ENCODE measurements around the gene C10orf143.

The C10orf143 gene

DNA sequence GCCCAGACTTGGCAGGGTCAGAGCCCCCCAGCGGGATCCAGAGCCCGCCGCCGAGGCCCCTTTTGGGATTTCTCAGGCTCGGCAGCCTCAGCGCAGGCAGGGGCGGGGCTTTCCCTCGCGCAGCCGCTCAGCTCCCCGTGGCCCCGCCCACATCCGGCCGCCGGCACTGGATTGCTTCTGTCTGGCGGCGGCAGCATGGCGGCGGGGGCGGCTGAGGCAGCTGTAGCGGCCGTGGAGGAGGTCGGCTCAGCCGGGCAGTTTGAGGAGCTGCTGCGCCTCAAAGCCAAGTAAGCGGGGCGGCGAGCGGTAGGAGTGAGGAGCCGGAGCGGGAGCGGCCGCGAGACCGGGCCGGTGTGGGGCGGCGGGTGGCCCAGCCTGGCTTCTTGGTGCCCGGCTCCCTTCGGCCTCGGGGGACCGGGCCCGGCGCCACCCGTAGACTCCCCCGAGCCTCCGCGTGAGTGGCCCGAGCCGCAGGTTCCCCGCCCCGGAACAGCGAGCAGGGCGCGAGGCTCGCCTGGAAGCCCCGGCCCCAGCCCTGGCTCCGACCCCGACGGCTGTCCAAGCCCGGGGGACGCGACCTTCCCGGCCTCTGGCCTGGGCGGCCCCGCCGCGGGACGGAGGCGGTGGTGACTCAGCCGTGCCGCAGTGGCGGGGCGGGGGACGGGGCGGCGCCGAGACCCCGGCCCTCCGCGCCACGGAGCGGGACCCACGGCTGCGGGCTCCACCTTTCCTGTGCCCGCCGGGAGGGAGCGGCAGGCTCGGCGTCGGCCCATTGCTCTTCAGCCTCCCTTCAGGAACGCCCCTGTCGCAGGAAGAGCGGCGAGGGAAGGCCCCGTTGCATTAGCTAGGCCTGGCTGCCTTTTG is 25.8 kb upstream of the C10orf143 start, which contains the start of gene GLRX3 (continued):
- TF ChIP-seq KLF17 (tag by site-specific recombination; IDR thresholded peaks at IDR 0.05) (peak; percentile 56; the same call in 1 of the 2 replicates), ZNF121 (tag by site-specific recombination; IDR thresholded peaks at IDR 0.05) (no peak), ZNF654 (tag by site-specific recombination; IDR thresholded peaks at IDR 0.05; ENCODE audit: low read depth) (no peak), MYNN (tag by site-specific recombination; IDR thresholded peaks at IDR 0.05; ENCODE audit: borderline replicate concordance) (no peak), ZBTB17 (tag by site-specific recombination; IDR thresholded peaks at IDR 0.05) (peak; percentile 94), ZIC2 (tag by site-specific recombination; IDR thresholded peaks at IDR 0.05) (peak; percentile 67), ZNF514 (tag by site-specific recombination; IDR thresholded peaks at IDR 0.05) (no peak), PBX3 (CRISPR knock-in tag; IDR thresholded peaks at IDR 0.05) (0 out of 2 replicates have a peak, but pooled peaks have one; percentile 5), MZF1 (tag by site-specific recombination; IDR thresholded peaks at IDR 0.05; ENCODE audit: borderline replicate concordance) (no peak), ZNF626 (tag by site-specific recombination; IDR thresholded peaks at IDR 0.05) (no peak), HOXC10 (CRISPR knock-in tag; IDR thresholded peaks at IDR 0.05) (no peak), KLF16 (tag by site-specific recombination; IDR thresholded peaks at IDR 0.05) (peak; percentile 53; the same call in 1 of the 2 replicates), ZNF398 (tag by site-specific recombination; IDR thresholded peaks at IDR 0.05) (no peak), ZNF184 (tag by site-specific recombination; IDR thresholded peaks at IDR 0.05) (no peak), ZNF266 (tag by site-specific recombination; IDR thresholded peaks at IDR 0.05; ENCODE audit: low read depth) (no peak), OSR2 (tag by site-specific recombination; IDR thresholded peaks at IDR 0.05) (no peak), ZNF660 (tag by site-specific recombination; IDR thresholded peaks at IDR 0.05) (peak; percentile 66), ZNF274 (IDR thresholded peaks at IDR 0.05; ENCODE audit: low read length) (no peak), ZNF274 (tag by site-specific recombination; IDR thresholded peaks at IDR 0.05; ENCODE audit: borderline replicate concordance) (no peak), CTCF (tag by site-specific recombination; IDR thresholded peaks at IDR 0.05) (peak; percentile 46; the same call in 1 of the 2 replicates), ZNF529 (tag by site-specific recombination; IDR thresholded peaks at IDR 0.05; ENCODE audit: insufficient replicate concordance) (no peak), ZNF777 (tag by site-specific recombination; IDR thresholded peaks at IDR 0.05; ENCODE audit: borderline replicate concordance) (no peak), SCRT2 (tag by site-specific recombination; IDR thresholded peaks at IDR 0.05) (no peak), HOXD13 (CRISPR knock-in tag; IDR thresholded peaks at IDR 0.05; ENCODE audit: borderline replicate concordance) (no peak), ZNF311 (tag by site-specific recombination; IDR thresholded peaks at IDR 0.05; ENCODE audit: borderline replicate concordance) (no peak), ZNF394 (tag by site-specific recombination; IDR thresholded peaks at IDR 0.05; ENCODE audit: borderline replicate concordance) (no peak), BCL6B (tag by site-specific recombination; IDR thresholded peaks at IDR 0.05) (no peak)
- TF ChIP-seq, protein P1, sequence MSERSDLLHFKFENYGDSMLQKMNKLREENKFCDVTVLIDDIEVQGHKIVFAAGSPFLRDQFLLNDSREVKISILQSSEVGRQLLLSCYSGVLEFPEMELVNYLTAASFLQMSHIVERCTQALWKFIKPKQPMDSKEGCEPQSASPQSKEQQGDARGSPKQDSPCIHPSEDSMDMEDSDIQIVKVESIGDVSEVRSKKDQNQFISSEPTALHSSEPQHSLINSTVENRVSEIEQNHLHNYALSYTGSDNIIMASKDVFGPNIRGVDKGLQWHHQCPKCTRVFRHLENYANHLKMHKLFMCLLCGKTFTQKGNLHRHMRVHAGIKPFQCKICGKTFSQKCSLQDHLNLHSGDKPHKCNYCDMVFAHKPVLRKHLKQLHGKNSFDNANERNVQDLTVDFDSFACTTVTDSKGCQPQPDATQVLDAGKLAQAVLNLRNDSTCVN (tag by site-specific recombination; optimal IDR thresholded peaks at IDR 0.05) = peak; percentile 74
- TF ChIP-seq, protein P2, sequence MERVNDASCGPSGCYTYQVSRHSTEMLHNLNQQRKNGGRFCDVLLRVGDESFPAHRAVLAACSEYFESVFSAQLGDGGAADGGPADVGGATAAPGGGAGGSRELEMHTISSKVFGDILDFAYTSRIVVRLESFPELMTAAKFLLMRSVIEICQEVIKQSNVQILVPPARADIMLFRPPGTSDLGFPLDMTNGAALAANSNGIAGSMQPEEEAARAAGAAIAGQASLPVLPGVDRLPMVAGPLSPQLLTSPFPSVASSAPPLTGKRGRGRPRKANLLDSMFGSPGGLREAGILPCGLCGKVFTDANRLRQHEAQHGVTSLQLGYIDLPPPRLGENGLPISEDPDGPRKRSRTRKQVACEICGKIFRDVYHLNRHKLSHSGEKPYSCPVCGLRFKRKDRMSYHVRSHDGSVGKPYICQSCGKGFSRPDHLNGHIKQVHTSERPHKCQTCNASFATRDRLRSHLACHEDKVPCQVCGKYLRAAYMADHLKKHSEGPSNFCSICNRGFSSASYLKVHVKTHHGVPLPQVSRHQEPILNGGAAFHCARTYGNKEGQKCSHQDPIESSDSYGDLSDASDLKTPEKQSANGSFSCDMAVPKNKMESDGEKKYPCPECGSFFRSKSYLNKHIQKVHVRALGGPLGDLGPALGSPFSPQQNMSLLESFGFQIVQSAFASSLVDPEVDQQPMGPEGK (tag by site-specific recombination; IDR thresholded peaks at IDR 0.05) = peak; percentile 78

Measured in HEK293 (cell line).